Glutamatergic neuron (in vitro differentiated cells): ENCODE measurements around the gene FAM81B. TPM values are rescaled to one million over a fixed set of nuclear protein-coding genes. Genes with fewer than 3 reads are reported as not detected.
"Not testable (repeated sequence)": the region's sequence is repeated elsewhere in the genome, so short reads cannot be mapped to it uniquely, and the experiment has no call there.

ENCODE experiments used
- DNase-seq: peaks from one replicate; pipeline ENCODE4 v3.0.0; 2022
- H3K27ac Mint-ChIP-seq: one replicate; pipeline ENCODE4 v1.8.0; 2020; ENCODE audit warnings: mild to moderate bottlenecking, mixed read lengths, inconsistent platforms; ENCODE audit not compliant: unreplicated experiment
- H3K27me3 Mint-ChIP-seq: one replicate; pipeline ENCODE4 v1.8.0; 2020; ENCODE audit warnings: mild to moderate bottlenecking, moderate library complexity, mixed read lengths, inconsistent platforms; ENCODE audit not compliant: unreplicated experiment
- H3K36me3 Mint-ChIP-seq: one replicate; pipeline ENCODE4 v1.8.0; 2020; ENCODE audit warnings: mild to moderate bottlenecking, mixed read lengths, inconsistent platforms; ENCODE audit not compliant: unreplicated experiment
- H3K4me1 Mint-ChIP-seq: one replicate; pipeline ENCODE4 v1.8.0; 2020; ENCODE audit warnings: mild to moderate bottlenecking, low read depth, mixed read lengths, inconsistent platforms; ENCODE audit not compliant: unreplicated experiment
- H3K4me3 Mint-ChIP-seq: one replicate; pipeline ENCODE4 v1.8.0; 2020; ENCODE audit warnings: mild to moderate bottlenecking, mixed read lengths, inconsistent platforms; ENCODE audit not compliant: unreplicated experiment
- H3K9me3 Mint-ChIP-seq: one replicate; pipeline ENCODE4 v1.8.0; 2020; ENCODE audit warnings: mild to moderate bottlenecking, moderate library complexity, mixed read lengths, inconsistent platforms; ENCODE audit not compliant: unreplicated experiment
- total RNA-seq: library from RNA; stranded (reverse); fragmentation: NEBNext Ultra II Directional; extraction: Animal tissue kit (Norgen Biotek cat#: 25700); gene quantifications from one replicate; pipeline ENCODE4 v1.2.1, GENCODE V29; 2021; ENCODE audit not compliant: unreplicated experiment
- TF ChIP-seq, protein P1 (sequence below): fragments of 200-600 bp; sonication (generic); IDR thresholded peaks from one replicate; pipeline ENCODE4 v1.5.0; 2021; ENCODE audit not compliant: partially characterized antibody, unreplicated experiment

The FAM81B gene
- total RNA-seq, 1 donor from 2014 or later: not detected

DNA sequence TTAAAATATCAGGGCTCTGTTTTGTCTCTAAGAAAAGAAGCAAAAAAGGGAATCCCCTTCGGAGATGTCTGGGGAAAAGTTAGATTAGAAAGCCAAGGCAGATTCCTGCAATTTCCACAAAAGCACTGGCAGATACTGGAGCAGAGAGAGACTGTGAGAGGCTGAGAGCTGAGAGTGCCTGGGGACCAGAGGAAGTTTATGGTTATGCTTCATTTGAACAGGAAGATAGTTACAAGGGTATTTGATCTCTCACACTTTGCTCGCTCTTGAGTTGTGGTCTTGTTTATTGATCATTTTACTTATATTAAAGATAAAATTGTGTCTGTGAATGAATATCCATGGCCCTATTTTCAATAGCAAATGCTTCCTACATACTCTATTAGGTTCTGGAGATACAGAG lies 32.8 kb upstream of the FAM81B start:
- Mint-ChIP-seq H3K9me3 (no peaks in the 10 kb centered on the region), H3K27ac (no peak overlapping the region), H3K27me3 (no peaks in the 10 kb centered on the region), H3K36me3 (no peaks in the 10 kb centered on the region), H3K4me3 (no peak overlapping the region), H3K4me1 (no peaks in the 10 kb centered on the region)
- DNase-seq: no peak
- TF ChIP-seq, protein P1, sequence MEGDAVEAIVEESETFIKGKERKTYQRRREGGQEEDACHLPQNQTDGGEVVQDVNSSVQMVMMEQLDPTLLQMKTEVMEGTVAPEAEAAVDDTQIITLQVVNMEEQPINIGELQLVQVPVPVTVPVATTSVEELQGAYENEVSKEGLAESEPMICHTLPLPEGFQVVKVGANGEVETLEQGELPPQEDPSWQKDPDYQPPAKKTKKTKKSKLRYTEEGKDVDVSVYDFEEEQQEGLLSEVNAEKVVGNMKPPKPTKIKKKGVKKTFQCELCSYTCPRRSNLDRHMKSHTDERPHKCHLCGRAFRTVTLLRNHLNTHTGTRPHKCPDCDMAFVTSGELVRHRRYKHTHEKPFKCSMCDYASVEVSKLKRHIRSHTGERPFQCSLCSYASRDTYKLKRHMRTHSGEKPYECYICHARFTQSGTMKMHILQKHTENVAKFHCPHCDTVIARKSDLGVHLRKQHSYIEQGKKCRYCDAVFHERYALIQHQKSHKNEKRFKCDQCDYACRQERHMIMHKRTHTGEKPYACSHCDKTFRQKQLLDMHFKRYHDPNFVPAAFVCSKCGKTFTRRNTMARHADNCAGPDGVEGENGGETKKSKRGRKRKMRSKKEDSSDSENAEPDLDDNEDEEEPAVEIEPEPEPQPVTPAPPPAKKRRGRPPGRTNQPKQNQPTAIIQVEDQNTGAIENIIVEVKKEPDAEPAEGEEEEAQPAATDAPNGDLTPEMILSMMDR: no peak

DNA sequence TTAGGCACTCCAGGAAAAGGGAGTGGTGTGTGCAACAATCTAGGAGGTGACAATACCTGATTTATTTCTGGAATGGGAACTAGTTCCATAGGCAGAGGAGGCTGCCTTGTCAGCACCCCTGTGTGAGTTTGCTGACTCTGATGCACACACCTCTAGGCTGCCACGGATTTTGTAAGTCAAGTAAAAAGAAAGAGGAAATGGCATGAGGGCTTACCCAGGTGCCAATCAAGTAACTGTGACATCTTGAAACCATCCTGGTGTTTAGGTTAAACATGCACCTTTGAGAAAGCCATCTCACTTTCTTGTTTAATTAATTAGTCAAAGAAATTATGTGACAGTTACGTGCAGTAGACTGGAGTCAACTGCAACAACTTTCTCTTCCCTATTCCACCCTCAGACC lies 32.3 kb upstream of the FAM81B start:
- DNase-seq: no peak
- no peaks in the 10 kb centered on the region for H3K4me1 Mint-ChIP-seq
- no peaks in the 10 kb centered on the region for H3K27me3 Mint-ChIP-seq
- TF ChIP-seq, protein P1: no peak
- no peaks in the 10 kb centered on the region for H3K9me3 Mint-ChIP-seq
- H3K4me3 Mint-ChIP-seq: no peak overlapping the region
- H3K36me3 Mint-ChIP-seq: no peaks in the 10 kb centered on the region
- no peak overlapping the region for H3K27ac Mint-ChIP-seq

GRCh38 chr5:95360667-95361066 lies 30.5 kb upstream of the FAM81B start:
- not testable (repeated sequence) for H3K4me1 Mint-ChIP-seq, H3K27ac Mint-ChIP-seq, DNase-seq, H3K4me3 Mint-ChIP-seq, H3K27me3 Mint-ChIP-seq, H3K36me3 Mint-ChIP-seq, H3K9me3 Mint-ChIP-seq

- no peak for DNase-seq
- Mint-ChIP-seq H3K27ac (no peak overlapping the region), H3K36me3 (peaks cover 8% of the 10 kb centered on the region), H3K9me3 (peaks cover 1% of the 10 kb centered on the region), H3K4me1 (no peaks in the 10 kb centered on the region), H3K4me3 (no peak overlapping the region), H3K27me3 (no peaks in the 10 kb centered on the region)
- TF ChIP-seq, protein P1: no peak
Measured at GRCh38 chr5:95365302-95366095, 25.7 kb upstream of the FAM81B start.

- Mint-ChIP-seq H3K36me3 (peaks cover 4% of the 10 kb centered on the region), H3K9me3 (peaks cover 1% of the 10 kb centered on the region), H3K4me1 (no peaks in the 10 kb centered on the region), H3K27me3 (no peaks in the 10 kb centered on the region), H3K4me3 (no peak overlapping the region), H3K27ac (no peak overlapping the region)
- DNase-seq: no peak
- TF ChIP-seq, protein P1: no peak
Measured at GRCh38 chr5:95369782-95370181, 21.4 kb upstream of the FAM81B start.
